HG03439 (cell line): ENCODE data around the gene CPSF2.

Experiments
- ATAC-seq: cut with Tn5 transposase; IDR thresholded peaks from one replicate; pipeline ENCODE4 v1.9.1; 2021; ENCODE audit warnings: mild to moderate bottlenecking, moderate library complexity; ENCODE audit not compliant: unreplicated experiment

The CPSF2 gene

DNA sequence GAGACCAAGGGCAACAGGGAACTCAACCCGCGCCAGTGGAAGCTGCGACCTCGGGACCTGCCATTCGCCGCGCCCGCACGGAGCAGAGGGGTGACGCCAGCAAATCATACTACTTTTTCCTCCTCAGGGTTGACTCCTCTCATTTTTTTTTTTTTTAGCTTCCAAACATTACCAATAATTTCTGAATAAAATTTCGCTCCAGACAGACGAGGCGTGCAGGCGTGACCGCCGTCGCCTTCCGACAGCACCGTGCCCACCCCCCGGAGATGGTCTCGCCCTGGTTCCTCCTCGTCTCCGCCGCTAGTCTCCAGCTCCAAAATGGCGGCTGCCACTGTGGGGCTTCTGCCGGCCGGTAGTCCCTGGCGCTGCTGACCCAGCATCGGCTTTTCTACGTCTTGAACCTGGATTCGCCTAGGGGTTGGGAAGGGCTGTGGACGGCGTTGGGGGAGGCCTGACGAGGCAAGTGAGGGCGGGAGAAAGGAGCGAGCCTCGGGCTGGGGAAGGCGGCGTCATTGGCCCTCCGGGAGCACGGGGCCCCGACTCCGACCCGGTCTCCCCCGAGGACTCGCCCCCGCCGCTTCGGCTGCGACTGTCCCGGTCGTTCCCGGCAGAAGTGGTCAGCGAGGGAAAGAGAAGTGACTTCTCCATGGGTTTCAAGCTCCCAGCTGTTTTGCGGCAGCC is at the start of gene CPSF2, which contains the start of gene NDUFB1:
Gene CPSF2 (plus strand): TSS at position 300 of the 681 bp plus-strand sequence. CDS start 9,016 bp downstream, outside the sequence.
Gene NDUFB1 (minus strand): TSS at position 37 of the 681 bp plus-strand sequence. CDS start 4,069 bp downstream, outside the sequence.
- peak; percentile 82 for ATAC-seq

DNA sequence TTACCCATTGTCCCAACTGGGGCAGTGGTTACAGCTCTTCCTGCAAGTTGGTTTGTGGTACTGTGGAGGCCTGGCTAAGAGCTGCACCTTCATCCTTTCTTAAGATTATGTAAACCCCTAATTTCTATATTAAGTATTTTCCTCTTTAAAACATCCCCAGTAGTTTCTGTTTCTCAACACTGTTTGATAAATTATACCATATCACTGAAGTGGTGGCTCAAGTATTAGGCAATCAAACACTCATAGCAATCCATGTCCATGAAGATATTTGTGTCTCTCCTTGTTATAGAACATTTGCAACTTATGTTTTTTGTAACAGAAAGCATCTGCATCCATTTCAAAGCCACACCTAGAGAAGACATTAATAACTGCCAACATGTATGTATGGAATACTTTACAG is 47.2 kb upstream of the CPSF2 start:
- no peak for ATAC-seq

DNA sequence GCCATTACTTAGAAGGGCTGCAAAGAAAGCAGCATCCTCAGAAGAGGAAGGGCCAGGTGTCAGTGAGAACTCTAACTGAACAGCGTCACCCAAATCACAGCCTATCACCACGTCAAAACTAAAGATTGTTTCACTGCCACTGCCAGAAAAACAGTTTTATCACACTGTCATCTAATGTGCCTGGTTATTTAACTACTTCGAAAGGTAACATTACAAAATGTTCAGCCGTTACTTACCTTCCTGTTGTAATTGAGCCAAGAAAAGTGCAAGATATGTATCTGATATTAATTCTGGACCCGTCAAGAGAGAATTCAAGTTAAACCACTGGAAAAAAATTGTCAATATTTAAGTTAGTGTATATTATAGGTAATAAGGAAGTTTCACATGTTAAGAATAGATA is 33.3 kb upstream of the CPSF2 start:
- ATAC-seq: no peak

DNA sequence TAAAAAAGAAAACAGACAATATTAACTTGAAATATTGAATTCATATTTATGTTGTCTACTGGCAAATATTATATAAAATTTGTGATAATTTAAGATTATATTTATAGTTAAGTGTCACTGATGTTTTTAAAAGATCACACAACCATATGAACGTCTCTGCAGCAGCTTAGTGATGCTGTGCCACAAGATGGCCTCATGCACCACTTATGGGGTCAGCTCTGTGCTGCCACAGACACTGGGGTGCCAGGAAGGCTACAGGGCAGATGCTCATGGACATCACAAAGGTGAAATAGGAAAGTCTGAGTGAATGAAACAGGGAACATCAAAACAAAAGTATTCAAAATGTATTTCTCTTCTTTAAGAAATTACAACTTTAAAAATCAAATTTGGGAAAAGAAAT is 28.4 kb upstream of the CPSF2 start:
- no peak for ATAC-seq

DNA sequence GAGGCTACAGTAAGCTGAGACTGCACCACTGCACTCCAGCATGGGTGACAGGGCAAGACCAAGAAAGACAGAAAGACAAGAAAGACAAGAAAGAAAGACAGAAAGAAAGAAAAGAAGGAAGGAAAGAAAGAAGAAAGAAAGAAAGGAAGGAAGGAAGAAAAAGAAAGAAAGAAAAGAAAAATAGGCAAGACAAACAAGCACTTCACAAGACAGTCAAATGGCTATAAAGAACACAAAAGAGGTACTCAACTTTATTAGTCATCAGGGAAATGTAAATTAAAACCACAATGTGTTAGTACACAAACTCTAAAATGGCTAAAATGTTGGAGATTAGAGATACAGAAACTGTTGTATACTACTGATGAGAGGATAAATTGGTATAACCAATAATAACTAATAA is 22.0 kb upstream of the CPSF2 start:
- ATAC-seq: no peak

DNA sequence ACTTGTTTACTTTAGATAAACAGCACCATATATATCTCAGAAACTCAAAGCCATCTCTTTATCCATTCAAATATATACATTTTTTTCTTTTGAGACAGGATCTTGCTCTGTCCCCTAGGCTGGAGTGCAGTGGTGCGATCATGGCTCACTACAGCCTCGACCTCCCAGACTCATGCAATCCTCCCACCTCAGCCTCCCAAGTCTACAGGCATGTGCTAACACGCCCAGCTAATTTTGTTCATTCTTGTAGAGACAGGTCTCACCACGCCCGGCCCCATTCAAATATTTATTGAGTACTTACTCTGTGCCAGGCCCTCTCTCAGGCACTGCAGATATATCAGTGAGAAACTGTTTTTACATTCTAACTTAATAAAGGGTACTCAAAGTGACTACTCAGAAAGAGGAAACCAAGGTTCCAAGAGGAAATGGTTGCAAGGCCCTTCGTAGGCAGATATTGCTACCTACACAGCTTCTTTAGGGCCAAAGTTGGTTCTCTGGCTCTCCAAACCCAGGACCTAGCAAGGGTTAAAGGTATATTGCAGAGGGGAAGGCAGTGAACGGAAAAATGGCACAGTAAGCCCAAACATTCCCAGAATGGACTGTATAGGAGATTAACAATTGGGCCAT is 18.3 kb upstream of the CPSF2 start:
- ATAC-seq: no peak

DNA sequence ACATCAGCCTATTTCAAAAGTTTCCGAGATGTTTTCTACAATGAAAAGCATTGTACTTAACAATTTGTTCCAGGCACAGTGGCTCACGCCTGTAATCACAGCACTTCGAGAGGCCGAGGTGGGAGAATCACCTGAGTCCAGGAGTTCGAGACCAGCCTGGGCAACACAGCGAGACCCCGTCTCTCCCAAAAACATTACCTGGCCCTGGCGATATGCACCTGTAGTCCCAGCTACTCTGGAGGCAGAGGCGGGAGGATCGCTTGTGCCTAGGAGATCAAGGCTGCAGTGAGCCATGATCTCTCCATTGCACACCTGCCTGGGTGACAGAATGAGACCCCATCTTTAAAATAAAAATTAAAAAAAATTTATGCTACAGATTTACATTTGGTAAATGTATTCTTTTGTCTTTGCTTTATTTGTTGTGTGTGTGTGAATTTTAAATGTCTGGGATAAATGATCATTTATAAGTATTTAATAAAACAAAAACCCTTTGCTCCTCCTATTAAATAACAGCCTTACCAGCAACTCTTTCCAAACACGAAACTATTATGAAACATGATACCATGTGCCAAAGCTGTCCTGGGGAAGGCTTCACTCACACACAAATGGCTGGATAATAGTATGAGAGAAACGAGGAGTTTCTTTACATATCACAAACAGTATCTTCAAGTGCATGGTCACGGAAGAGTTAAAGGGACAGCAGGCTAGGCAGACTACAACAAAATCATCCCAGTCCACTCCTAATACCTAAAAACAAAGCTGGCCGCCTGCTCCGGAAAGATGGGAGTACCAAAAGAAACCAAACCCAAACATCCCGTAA is 16.5 kb upstream of the CPSF2 start:
- ATAC-seq: no peak

DNA sequence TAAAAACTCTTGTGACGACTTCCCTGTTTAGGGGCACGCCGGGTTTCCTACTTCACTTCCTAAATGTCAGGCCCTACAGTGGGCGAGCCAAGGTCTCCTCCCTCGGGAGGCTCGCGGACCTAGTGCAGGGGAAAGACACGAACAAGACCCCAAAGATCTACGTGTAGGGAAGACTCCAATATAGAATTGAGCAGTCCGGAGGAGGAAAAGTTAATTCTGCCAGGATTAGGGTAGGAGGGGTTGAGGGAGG is 16.0 kb upstream of the CPSF2 start:
- peak; percentile 5 for ATAC-seq

DNA sequence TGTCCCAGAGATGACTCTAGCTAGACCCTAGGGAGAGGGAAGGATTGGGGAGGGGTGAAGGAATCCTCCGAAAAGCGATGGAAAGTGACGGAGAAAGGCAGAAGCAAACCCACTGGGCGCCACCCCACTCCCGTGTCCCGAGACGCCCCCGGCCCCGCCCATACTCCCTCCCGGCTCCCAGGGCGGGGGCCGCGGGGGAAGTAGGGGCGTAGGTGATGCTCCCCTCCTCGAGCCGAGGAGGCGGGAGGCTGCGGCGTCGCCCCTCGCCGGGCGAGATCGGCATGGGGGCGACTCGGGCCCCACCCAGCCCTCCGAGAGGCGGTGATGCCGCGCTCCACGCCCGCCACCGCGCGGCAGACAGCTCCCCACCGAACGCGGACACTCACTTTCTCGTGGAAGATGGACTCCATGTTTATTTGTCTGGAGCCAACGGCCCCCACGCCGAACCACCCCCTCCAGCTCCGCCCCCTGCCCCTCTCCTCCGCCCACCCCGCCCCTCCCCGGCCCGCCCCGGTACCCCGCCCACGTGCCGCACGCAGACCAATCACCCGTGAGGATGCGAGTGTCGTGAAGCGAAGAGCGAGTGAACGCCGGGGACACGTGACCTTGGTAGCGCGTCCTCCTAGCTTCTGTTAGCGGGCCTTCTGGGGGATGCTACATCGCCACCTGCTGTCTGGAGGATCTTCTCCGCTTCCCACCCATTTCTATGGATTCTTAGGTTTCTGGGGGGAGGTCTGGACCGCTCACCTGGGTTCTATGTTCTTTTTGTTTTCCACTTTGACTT is 15.4 kb upstream of the CPSF2 start, which contains the start of gene ATXN3:
Gene ATXN3 (minus strand): TSS at position 440 of the 784 bp plus-strand sequence. CDS start 30 bp downstream, at position 410.
- ATAC-seq: peak; percentile 94

DNA sequence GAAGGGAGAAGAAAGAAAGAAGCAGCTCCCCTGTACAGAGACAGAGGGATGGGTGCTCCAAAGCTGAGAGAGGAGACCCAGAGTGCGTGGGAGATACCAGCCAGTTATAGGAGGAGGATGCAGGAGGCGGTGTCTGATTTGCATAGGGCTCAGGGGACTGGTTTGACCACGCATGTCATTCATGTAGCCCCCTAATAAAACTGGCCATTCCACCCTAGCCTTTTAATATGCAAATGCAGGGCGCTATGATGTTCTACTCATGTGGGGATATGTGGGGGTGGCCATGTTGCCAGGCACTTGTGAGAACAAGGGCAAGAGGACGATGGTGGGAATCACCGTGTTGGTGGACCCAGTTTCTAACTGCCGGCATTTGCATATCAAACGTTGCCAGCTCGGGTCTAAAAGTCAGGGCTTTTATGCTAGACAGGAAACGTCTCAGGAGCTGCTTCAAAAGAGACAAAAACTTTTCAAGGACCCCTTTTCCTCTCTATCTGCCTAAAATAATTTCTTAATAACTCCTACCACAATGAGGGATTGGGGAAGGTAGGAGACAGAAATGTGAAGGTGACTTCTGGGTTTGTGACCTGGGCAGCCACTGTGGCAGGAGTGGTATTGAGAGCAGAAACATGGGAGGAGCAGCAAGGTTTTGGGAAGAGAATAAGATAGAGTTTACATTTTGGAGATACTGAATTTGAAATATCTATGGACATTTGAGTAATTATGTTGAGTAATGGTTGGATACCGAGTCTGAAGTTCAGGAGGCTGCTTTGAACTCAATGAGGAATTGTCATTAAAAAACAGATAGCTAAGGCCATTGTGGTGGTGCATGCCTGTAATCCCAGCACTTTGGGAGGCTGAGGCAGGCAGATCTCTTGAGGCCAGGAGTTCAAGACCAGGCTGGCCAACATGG is 13.2 kb upstream of the CPSF2 start:
- ATAC-seq: no peak

DNA sequence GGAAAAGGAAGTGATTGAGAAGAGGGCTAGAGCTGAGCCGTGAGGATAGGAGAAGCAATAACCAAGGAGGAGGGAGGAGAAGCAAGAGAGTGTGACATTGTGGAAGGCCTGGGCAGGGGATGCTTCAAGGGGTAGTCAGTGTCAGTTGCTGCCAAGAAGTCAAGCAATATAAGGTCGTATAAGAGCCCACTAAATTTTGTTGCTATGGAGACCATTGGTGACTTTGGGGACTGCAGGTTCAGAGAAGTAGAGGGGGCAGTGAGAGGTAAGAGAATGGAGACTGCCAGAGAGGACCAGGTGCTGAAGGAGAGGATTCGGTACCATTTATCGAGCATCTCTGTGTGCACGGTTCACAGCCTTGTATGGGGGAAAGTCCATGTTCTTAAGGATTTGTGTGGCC is 12.3 kb upstream of the CPSF2 start:
- ATAC-seq: no peak

DNA sequence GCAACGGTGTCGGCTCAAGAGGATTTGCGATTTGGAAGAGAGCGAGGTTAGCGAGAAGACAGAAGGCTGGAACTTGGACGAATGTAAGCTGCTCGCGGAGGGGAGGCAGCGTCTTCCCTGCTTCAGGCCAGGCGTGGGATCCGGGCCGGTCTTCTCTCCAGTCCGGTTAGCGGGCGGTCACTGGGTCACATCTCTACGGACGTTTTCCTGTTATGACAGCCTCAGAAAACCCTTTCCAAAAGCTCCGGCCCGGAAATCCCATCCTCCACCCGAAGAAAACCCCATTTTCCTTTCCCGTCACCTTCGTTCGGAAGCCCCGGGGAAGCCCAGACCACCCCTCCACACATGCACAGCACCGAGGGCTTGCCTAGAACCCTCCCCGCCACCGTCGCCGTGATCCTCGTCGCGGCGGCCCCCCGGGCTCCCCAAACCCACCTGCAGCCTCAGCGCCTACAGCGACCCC is 531 bp upstream of the CPSF2 start:
- ATAC-seq: no peak

DNA sequence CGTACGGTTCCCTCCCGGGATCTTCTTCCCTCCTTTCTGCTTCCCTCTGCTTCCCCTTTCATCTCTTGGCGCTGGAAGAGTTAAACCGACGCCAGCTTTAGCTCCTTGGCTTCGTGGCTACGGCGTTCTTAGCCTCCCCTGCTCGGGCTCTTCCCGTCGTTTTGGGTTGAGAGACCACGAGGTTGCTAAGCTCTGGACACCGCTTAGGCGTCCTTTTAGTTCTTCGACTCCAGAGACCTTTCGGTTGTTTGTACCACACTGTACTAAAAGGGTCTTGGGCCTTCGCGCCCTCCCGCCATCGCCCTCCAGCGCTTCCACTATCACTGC is 545 bp downstream of the CPSF2 start:
- ATAC-seq: no peak

DNA sequence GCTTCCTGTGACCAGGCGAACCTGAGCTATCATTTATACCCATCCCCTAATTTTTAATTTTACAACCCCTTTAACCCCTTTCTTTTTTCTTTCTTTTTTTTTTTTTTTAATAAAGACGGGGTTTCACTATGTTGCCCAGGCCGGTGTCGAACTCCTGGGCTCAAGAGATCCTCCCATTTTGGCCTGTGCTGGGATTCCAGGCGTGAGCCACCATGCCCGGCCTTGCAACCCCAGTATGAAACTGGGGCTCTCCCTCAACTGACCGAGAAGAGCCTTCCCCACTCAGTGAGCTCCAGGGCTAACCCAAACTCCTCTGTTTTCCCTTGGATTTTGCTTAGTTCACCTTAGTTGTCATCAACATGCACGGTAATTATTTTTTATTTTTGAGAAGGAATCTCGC is 992 bp downstream of the CPSF2 start:
- no peak for ATAC-seq

DNA sequence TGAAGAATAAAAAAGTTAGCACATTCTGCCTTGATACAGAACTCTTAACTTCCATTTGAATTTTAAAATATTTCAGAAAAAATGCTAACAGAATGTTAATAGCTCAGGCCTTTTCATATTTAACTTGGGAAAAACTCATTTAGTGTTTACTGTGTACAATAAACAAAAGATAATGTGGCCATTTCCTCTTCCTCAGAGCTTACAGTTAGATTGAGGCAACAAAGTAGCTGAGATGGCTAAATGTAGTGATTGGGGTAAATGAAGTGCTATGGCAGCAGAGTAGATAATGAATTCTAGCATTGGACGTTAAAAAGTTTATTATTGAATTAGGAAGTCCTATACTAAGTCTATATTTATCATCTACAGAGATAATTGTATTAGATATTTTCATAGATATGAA is 12.7 kb downstream of the CPSF2 start:
- no peak for ATAC-seq

DNA sequence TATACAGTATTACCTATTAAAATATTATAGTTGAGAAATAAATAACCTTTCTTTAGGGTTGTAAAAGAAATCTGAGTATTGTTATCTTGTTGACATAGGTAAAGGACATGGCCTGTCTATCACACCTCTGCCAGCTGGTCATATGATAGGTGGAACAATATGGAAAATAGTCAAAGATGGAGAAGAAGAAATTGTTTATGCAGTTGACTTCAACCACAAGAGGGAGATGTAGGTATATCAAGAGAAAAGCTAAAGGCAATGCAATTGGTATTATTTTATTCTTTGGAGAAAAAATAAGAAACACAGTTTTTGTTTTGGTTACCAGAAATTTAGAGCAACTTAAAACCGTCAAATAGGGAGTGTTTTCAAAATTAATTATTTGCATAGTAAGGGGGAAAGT is 13.5 kb downstream of the CPSF2 start:
- ATAC-seq: no peak

DNA sequence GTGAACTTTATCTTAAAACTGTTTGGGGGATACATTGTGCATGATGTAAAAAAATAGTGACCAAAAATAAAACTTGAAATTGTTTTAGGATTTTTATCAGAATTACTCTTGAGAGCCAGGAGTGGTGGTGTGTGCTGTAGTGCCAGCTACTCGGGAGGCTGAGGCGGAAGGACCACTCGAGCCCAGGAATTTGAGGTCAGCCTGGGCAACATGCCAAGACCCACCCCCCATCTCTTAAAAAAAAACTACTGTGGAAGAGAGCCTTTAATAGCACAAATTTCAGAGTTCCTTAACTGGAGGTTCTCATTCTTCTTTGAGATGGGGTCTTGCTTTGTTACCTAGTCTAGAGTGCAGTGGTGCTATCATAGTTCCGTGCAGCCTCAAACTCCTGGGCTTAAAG is 21.5 kb downstream of the CPSF2 start:
- ATAC-seq: no peak

DNA sequence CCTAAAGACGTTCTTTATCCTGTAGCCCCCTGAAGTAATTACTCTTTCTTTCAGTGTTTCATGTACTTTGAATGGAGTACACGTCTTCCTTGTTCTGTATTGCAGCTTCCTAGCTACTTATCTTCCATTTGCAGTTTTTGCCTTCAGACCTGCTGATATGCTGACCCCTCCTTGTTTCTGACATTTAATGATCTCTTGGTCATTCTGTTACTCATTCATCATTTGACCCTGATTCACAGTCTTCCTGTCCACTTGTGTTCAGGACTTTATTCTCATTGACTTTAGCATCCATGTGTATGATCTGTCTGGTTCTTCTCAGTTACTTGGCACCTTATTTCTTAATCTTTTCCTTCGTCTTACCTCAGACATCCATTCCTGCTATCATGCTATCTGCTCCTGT is 22.2 kb downstream of the CPSF2 start:
- ATAC-seq: no peak

DNA sequence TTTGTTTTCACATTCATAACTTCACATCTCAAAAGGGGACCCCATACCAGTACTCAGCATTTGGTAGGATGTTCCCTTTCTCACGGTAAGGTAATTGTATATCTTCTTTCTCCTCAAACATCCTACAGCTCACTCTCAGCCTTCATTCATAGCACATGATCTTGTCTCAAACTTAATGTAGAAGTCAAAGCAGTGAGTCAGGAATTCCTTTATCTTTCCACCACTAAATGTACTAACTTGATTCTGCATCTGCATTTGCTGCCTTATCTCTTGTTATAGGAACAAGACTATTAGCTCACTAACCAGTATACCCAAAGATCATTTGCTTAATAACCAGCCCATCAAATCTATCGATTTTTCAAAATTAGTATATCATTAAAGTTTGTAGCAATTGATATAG is 22.9 kb downstream of the CPSF2 start:
- ATAC-seq: no peak

DNA sequence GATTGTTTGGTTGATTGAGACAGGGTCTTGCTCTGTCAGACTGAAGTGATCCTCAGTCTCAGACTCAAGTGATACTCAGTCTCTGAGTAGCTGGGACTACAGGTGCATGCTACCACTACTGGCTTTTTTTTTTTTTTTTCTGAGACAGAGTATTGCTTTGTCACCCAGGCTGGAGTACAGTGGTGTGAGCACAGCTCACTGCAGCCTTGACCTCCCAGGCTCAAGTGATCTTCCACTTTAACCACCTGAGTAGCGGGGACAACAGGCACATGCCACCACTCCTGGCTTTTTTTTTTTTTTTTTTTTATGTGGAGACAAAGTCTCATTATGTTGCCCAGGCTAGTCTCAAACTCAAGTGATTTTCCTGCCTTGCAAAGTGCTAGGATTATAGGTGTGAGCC is 31.8 kb downstream of the CPSF2 start:
- no peak for ATAC-seq
